GM18502 (cell line): Measurements from ENCODE around the gene SCAMP3.

Experiments used
- ATAC-seq: cut with Tn5 transposase; IDR thresholded peaks from one replicate; pipeline ENCODE4 v1.9.1; 2021; ENCODE audit warnings: mild to moderate bottlenecking; ENCODE audit not compliant: unreplicated experiment, poor library complexity

Gene SCAMP3

DNA sequence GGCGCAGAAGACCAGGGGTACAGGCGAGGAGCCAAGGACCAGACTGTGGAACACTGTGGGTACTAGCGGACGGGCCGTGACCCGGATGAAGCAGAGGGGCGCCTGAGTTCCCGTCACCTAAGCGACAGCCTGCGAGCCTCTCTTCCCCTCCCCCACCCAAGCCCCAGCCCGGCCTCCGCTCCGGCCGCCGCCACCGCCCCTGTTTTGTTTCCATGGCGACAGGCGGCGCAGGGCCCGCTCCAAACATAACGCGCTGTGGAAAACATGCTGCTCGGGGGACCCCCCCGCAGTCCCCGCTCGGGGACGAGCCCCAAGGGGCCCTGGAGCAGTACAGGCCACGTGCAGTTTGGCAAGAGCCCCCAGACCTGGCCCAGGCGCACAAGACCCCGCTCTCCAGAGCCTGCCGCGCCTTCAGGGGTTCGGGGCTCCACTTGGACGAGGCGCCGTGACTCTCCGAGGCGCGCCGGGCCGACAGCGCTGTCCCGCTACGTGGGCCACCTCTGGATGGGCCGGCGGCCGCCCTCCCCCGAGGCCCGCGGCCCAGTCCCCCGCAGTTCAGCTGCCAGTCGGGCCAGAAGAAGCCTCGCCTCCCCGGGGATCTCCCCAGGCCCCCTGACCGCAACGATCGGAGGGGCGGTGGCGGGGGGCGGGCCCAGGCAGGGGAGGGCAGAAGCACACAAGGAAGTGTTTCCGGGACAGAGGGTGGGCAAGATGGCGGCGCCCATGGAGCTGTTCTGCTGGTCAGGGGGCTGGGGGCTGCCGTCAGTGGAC is 53.4 kb downstream of the SCAMP3 start, which contains the start of gene MTX1:
TSS of gene MTX1 (plus strand) at position 155 of the 771 bp plus-strand sequence. CDS start at position 265, 110 bp downstream.
- peak; percentile 80 for ATAC-seq

DNA sequence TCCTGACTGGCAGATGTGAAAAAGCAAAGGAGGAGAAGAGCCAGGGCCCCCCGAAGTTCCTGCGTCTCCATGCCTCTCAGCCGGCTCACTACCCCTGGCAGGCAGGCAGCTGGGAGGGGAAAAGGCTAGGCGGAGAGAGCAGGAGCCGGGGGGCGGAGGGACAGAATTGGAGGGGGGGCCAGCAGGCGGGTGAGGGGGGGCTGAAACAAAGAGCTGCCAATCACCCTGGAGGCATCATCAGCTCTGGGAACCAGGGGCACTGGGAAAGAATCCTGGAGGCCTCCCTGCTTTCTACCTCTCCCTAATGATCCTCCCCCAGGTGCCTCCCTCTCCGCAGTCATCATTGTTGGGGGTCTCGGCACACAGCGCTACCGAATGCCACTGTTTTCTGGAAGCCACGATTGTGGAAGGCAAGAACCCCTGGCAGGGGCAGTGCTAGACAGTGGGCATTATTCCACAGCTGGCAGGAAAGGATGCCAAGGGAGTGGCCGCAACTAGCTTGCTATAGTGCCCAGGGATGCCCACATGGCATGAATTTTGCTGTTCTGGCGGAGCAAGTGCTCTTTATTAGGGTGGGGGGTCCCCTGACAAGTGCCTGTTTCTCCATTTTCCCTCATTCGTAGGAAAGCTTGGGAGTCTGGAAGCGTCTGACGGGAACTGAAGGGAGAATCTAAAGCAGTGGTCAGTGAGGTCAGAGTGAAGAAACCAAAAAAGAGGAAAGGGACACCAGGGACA is 54.2 kb downstream of the SCAMP3 start, which contains the start of gene THBS3:
TSS of gene THBS3 (minus strand) at position 92 of the 735 bp plus-strand sequence. CDS start at position 71, 21 bp downstream.
- no peak for ATAC-seq

DNA sequence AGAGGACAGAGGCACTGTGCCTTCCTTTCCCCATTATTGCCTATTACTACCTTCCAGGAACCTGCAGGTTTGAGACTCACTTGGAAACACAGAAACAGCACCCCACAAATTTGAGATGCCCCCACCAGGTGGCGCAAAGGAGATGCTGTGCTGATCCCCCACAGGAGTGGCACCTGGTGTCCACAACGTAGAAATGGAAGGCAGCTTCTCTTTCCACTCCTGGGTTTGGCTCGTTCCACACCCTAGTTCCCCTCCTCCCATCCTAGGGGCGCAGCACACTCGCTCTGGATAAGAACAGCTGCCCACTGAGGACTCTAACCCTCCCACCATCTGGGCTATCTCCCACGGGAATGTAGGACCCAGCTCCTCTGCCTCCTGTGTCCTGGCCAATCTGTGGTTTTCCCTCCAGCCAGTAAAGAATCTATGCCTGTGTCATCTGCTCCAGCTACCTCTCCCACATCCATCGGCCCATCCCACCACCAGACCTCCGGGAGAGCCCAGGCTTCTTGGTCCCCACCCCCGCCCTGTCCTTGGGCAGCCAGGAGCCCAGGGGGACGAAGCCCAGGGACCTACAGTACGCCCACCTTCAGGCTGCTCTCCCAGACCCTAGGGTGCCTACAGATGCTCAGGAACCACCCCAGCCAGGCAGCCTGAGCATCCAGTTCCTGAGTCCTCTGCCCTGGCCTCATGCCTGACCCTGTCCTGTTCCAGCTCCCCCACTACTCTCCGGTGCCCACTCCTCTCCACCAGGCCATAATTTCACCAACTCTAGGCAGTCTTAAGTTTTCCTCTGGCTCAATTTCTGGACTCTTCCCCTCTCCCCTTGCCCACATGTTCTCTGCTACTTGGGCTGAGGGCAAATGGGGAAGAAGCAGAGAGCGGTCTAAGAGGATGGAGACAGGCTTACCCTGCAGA is 55.0 kb downstream of the SCAMP3 start:
- ATAC-seq, result no peak
